NK-92 treated with Interleukin-12 subunit alpha and Interleukin-12 subunit beta, amount 100 ng/mL, for 24 hours (cell line): ENCODE measurements around the gene SYN1.
"Not testable (repeated sequence)": the region's sequence is repeated elsewhere in the genome, so short reads cannot be mapped to it uniquely, and the experiment has no call there.

ENCODE experiments used
- DNase-seq: peaks from one replicate; lab custom pipeline; 2025; lab: John Stamatoyannopoulos, UW

SYN1 gene

DNA sequence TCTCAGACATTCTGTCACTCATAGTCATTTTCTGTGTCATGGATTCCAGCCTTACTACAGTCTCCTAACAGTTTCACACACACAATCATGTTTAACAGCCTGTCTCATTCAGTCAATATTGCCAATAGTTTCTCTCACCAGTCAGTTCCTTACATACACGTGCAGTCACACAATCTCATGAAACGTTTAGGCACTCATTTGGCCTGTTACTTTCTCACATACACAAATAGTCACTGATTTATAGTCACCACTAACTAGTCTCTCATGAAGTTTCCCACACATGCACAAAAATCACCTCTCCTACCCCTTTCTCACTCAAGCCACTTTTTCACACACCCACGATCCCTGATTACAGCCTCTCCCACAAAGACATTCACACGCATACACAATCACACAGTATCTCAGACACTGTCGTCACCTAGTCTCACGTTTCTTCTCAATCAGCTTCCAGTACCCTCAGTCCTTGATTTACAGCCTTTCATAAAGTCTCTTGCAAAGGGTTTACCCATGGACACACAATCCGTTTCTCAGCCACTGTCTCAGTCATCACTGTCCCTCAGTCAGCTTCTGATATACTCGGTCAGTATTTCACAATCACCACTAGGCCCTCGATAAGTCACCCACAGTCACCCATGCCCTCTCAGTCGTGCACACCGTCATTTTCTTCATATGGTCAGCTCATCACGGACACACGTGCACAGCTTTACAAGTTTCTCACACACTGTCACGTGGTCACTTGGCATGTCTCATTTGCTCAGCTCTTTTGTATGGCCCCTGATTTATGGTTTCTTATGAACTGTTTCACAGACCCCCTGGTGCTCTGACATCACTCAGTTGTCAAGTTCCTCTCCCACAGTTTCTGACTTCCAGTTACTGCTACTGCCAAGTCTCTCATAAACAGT is 14.3 kb upstream of the SYN1 start:
- no peak for DNase-seq

DNA sequence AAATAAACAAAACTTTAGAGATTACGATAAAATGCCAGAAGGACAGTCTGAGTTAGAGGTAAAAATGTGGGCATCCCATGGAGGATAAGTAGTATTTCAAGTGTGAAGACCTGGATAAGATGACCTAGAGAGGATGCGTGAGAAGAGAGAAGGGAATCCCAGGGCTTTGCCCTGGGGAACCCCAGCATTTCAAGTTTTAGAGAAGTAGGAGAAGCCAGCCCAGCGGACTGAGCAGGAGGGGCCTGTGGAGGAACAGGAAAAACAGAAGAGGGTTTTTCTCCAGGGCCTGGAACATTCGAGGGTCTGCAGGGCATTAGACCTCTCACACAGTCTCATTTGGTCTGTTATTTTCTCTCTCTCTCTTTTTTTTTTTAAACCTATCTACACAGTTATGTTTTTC is 13.0 kb upstream of the SYN1 start:
- no peak for DNase-seq

DNA sequence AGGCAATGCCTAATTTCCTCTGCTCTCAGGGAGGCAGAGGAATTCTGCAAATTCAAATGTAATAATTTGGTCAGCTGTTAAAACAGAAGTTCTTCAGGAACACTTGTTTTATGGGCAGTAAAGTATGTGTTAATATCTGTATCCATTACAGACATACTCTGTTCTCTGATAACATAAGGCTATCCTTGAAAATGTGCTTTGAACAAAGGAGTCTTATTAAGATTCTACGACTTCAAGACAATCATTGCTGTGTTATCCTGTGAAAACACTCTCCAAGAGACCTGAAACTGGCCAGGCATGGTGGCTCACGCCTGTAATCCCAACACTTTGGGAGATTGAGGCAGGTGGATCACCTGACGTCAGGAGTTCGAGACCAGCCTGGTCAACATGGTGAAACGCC is 12.0 kb upstream of the SYN1 start:
- no peak for DNase-seq

DNA sequence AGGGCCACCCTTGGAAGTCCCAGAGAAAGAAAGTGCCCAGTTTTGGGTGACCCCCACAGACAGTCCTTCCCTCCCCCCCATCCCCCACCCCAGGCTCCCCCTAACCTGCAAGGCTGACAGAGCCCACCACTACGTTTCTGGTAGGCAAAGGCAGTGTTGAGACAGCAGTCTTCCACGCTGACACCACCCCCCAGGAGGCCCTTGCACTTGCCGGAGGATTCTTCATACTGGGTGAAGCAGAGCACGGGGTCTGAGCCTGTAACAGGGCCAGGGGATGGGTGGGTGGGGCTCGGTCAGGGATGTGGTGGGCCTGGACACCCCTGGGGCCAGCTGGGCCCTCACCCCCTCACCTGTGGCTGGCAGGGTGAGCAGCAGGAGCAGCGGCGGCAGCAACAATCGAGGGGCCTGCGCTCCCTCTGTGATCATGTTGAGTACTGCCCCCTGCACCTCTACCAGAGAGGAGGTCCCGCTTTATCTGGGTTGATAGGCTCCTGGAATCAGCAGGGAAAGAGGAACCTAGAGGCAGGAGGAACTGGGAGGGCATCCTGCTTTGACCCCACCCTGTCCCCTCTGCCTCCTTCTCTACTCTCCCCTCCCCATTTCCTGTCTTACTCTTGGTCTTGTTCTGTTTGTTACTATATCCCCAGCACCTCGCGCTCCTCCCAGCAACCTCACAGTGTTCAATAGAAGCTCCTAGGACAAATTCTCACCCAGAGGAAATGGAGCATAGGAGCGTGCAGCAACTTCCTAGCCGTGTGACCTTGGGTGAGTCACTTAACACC is 10.0 kb upstream of the SYN1 start, which contains the start of gene CFP:
Gene CFP, minus strand, starts transcription at position 512 of the 782 bp plus-strand sequence. Its CDS starts 86 bp downstream, at position 426.
- no peak for DNase-seq

DNA sequence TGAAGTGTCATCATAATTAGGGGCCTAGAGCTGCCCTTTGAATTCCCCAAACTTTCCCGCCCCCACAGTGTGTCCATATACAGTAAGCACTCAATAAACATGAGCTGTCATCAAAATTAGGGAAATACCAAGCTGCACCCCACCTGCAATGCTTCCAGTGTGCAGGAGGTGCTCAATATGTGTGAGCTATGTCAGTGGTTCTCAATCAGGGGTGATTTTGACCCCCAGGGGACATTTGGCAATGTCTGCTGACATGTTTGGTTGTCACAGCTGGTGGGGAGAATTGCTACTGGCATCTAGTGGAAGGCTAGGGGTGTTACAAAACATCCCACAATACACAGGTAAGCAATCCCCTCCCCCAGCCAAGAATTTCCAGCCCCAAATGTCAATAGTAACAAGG is 9.3 kb upstream of the SYN1 start:
- no peak for DNase-seq

DNA sequence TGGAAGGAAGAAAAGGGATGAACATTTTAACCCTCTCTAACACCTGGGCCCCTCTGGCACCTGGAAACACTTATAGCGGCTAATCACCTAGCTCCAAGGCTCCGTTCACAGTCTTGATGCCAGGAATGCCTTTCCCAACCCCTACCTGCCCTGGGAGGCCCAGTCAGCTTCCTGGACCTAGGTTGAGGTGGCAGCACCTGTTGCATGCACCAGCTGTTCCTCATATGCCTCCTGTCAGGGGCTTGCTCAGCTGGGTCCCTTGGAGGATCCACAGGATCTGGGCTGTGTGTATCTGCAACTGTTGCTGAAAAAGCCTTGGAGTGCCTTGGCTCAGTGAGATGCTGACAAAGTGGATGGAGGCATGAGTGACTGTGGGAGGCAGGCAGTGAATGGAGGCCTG is 5.7 kb upstream of the SYN1 start:
- no peak for DNase-seq

DNA sequence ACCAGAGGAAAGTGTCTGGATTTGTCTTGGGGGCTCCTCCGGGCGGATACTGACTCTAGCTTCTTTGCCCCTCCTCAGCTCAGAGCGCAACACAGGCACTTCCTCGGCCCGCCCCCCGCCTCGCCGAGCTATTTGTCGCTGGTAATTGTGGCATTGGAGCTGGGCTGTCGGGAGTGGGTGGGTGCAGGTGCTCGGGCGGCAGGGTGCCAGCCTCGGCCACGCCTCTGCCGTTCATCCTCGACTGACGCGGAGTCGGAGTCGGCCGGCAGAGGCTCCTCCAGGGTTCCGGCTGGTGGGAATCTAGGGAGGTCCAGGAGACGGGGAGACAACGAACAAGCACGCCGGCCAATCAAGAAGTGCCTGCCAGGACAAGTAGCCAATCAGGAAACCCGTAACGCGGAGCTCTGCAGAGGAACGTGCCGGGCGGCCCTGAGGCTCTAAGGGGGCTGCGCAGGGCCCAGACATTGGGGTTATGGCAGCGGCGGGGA is 3.9 kb upstream of the SYN1 start:
- no peak for DNase-seq

DNA sequence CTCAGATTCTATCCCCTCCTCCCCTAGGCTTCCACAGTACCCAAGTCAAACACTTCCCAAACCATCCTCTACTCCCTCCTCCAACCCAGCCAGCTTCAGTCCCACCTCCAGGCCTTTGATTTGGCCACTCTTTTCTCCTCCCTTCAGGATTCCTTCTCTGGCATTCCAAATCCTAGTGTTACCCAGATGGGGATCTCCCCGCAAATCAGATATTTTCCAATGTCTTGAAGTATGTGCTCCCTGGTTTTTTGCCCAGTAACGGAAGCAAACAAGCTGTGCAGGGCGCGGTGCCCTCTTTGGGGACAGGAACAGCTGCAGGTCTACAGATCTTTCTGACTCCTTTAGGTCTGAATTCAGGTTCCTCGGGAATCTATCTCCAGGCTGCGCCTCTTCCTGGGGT is 2.2 kb upstream of the SYN1 start:
- DNase-seq = no peak

DNA sequence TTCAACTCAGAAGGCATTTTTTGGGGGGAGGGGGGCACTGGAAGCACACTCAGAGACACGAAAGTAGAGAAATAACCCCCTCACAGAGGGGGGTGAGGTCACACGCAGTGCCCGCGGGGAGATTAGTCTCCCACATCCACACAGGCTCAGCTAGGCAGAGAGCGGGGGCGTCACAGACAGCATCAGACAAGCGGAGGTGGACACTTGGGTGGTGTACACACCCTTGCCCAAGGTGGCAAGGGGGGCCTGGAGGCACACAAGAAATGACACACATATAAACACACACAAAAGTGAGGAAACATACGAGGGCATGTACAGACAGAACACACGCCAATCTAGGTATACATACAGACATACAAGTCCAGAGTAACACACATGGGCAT is 637 bp upstream of the SYN1 start:
- DNase-seq = no peak

DNA sequence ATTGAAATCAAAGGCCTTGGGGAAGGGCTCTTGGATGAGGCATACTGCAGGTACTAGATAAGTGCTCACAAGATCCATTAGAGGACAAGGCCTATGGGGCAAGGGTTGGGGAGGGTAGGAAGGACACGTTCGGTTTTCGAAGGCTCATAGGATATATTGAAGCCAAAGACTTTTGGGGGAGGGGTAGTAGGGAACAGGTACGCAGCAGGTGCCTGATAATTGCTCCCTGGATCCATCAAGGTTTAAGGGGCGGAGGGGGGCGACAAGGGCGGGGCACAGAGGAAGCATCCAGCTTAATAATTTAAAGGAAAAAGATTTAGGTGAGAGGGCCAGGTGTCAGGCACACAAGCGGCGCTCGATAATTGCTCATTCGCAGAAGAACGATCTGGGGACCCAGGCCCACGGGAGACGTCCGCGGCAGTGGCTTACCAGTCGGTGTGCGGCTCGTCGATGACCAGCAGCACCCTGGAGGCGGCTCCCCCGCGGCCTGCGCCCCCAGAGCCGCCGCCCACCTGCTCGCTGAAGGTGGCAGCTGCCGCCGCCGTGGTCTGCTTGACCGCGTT is 653 bp downstream of the SYN1 start:
- DNase-seq = no peak

DNA sequence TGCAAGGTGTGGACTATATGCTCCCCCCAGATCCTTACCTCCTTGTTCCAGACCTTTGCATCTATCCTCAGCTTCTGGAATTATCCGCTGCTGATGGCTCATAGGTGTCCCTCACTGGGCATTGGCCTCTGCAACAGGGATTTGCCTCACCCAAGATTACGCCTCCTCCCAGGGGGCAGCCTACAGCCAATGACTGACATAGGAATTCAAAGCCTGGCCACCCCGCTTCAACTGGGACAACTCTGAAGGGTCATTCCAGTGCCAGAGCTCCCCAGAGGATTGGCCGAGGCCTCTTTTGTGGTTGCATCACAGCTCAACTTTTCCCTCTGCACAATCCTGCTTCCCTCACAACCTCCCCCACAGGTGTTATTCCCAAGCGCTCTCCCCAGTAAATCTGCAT is 5.0 kb downstream of the SYN1 start:
- no peak for DNase-seq

DNA sequence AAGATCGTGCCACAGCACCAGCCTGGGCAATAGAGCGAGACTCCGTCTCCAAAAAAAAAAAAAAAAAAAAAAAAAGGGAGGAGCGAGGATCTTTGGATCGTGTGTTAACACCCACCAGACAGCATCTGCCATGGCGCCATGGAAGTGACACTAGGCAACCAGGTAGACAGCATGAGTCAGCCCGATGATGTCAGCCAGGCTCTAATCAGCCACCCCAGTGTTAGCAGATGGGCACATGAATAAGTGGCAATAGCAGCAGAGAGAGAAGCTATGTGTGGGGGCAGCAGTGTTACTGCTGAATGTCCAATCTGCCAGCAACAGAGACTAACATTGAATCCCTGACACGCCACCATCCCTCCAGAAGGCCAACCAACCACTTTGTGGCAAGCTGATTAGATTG is 6.6 kb downstream of the SYN1 start:
- DNase-seq = no peak

DNA sequence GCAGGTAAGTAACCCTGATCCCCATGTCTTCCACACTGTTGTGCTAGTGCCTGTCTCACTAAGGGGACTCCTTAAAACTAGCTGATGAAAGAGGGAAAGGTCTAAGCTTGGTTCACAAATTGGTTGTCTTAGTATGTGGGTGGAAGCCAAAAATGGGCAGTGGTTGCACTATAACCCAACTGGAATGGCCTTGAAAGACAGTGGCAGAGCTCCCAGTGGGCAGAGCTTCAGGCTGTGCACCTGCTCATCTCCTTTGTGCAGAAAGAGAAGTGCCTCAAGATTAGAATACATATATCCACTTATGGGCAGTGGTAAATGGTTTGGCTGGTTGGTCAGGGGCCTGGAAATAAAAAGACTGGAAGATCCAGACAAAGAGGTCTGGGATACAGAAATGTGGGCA is 7.2 kb downstream of the SYN1 start:
- DNase-seq = no peak

DNA sequence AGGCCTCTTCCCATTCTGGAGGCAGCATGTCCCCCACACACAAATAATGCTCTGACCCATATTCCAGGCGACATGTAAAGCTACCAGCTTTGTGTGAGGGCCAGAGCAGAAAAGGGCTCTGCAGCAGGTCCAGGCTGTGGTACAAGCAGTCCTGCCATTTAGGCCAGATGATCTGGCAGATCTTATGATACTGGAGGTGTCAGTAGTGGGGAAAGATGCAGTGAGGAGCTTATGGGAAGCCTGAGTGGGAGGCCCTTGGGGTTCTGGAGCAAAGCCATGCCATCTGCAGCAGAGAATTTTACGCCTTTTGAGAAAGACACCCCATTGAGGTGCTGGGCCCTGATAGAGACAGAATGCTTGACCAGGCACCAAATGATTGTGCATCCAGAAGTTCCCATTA is 7.7 kb downstream of the SYN1 start:
- DNase-seq = no peak

DNA sequence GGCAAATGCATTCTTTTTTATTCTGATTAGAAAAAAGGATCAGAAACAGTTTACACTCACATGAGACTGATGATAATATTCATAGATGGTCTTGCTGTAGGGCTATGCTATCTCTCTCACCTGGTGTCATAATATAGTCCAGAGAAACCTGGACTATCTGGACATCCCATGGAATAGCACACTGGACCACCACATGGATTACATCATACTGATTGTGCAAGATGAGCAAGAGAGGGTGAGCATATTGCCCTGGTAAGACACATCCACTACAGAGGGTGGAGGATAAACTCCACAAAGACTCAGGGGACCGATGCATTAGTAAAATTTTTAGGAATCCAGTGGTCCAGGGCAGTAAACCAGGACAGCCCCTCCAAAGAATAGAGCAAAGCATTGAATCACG is 8.2 kb downstream of the SYN1 start:
- no peak for DNase-seq

DNA sequence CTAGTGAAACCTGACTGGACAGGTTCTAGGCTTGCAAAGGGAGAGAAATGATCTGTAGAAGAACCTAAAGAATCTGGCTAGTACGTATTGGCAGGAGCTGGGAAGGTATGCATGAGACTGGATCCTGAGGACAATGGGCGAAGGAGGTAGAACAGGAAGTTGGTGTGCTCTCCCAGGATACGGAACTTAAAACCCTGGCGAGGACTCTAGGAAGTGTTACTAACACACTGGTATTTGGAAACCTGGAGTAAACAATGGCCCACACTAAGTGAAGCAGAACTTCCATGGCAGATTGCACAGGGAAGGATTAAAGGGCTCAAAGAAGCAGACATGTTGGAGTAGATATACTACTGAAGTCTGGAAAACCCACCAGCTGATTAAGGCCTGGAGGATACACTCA is 9.1 kb downstream of the SYN1 start:
- DNase-seq = no peak

DNA sequence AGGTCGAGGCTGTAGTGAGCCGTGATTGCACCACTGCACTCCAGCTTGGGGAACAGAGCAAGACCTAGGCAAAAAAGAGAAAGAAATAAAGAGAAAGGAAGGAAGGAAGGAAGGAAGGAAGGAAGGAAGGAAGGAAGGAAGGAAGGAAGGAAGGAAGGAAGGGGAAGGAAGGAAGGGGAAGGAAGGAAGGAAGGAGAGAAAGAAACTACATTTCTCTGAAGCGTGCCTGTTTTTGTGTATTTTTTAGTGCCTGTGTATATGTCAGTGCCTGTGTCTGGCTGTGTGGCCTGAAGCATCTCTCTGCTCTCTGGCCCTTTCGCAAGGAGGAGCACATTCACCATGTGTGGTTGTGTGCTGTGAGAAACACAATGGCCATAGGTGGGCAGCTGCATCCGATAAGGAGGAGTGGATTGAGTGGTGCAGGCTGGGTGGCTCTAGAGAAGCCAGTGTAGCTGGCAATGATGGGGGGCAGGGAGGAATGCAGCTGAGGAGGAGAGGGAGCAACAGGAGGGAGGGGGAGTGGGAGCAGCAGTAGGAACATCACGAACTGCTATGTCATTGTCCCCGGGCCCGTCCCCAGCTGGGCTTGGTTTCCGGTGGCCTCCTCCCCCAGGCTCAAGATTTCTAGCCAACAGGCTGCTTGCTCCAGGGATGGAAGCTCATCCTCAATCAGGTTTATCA is 11.4 kb downstream of the SYN1 start:
- DNase-seq = no peak

DNA sequence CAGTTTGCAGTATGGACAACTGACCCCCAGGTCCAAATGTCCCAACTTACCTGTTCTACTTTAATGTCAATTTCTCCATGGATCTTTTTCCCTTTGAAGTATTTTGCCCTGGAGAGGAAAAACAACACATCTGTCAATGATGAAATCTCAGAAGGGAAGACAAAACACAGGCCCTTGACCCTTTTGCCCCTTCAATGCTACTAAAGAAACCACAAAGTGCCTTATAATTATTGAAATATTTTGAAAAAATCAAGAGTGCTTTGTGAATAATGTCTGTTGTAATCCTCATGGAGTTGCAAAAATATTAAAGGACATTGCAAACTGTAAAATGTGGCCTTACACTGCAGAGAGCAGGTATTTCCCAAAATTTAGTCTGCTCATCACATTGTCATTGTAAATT is 12.6 kb downstream of the SYN1 start:
- no peak for DNase-seq

DNA sequence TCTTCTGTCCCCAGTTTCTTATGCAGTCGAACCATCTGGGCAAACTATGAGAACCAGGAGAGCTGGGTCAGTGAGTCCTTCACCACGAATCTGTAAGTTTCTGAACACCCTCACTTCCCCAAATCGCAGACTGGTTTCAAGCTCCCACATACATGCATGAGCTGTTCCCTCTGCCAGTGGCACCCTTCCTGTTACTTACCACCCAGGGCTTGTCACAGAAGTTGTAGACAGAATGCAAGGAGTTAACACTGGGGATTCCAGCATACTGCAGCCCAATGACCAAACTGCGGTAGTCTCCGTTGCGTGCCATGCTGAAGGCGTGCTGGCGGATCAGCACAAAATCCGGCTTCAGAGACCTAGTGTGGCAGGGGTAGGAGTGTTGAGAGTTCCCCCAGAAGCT is 14.6 kb downstream of the SYN1 start:
- DNase-seq = no peak

DNA sequence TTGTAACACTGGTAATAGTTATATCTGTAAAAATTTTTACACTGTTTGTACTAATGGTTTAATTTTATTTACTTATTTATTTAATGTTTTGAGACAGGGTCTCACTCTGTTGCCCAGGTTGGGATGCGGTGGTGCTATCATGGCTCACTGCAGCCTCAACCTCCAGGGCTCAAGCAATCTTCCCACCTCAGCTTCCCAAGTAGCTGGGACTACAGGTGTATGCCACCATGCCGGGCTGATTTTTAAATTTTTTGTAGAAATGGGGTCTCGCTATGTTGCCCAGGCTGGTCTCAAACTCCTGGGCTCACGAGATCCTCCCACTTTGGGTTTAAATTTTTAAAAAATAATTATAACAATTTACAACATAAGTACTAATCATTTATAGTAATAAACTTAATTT is 16.5 kb downstream of the SYN1 start:
- not testable (repeated sequence) for DNase-seq

DNA sequence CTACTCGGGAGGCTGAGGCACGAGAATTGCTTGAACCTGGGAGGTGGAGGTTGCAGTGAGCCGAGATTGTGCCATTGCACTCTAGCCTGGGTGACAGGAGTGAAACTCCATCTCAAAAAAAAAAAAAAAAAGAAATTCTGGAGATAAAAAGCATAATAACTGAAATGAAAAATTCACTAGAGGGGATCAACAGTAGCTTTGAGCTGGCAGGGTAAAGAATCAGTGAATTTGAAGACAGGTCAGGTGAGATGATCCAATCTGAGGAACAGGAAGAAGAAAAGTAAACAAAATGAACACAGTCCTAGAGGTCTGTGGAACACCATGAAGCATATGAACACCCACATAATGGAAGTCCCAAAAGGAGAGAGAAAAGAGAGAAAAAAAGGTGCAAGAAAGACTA is 22.4 kb downstream of the SYN1 start:
- no peak for DNase-seq

DNA sequence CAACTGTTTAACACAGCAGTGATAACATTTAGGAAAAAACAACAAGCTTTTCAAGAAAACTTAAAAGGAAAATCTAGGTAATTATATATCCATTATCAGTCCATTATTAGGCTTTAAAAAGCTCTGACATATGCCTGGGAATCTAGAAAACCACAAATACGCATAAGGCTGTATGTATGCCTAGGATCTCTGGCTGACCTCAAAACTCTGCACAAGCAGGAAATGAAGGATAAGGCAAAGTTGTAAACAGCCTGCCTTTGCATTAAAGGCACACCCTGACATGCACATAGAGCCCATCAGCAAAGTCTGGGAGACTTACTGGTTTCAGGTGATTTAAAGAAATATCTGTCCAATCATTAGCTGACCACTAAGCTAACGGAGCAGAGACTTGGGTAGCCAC is 23.4 kb downstream of the SYN1 start:
- DNase-seq = no peak
